Epidermal melanocyte (primary cell): Measurements from ENCODE around the gene TMPRSS7.

ENCODE experiments used
- DNase-seq: peaks from one replicate; pipeline ENCODE4 v3.0.0; 2011; ENCODE audit warnings: low spot score; ENCODE audit not compliant: insufficient read length

TMPRSS7 gene, protein sequence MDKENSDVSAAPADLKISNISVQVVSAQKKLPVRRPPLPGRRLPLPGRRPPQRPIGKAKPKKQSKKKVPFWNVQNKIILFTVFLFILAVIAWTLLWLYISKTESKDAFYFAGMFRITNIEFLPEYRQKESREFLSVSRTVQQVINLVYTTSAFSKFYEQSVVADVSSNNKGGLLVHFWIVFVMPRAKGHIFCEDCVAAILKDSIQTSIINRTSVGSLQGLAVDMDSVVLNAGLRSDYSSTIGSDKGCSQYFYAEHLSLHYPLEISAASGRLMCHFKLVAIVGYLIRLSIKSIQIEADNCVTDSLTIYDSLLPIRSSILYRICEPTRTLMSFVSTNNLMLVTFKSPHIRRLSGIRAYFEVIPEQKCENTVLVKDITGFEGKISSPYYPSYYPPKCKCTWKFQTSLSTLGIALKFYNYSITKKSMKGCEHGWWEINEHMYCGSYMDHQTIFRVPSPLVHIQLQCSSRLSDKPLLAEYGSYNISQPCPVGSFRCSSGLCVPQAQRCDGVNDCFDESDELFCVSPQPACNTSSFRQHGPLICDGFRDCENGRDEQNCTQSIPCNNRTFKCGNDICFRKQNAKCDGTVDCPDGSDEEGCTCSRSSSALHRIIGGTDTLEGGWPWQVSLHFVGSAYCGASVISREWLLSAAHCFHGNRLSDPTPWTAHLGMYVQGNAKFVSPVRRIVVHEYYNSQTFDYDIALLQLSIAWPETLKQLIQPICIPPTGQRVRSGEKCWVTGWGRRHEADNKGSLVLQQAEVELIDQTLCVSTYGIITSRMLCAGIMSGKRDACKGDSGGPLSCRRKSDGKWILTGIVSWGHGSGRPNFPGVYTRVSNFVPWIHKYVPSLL

DNA sequence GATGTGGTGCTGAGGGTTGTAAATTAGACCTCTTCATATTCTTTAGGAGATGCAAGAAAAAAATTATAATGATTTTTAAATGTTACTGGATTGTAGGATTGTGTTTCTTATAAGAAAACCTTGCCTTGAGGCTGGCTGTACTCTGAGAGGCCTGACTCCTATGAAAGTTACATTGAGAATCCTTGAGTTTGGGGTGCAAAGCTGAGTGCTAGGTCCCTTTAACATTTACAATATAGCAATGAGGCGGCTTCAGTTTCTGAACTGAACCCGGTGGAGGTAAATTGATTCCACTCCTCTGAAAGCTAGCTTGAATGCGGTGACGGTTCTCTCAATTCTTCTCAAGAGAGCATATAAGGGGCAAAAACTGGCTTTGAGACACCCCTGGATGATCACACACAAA, at the start of gene TMPRSS7:
TMPRSS7 (plus strand) TSS at position 301 of the 400 bp plus-strand sequence. CDS start 110 bp downstream, outside the sequence.
- DNase-seq: no peak

DNA sequence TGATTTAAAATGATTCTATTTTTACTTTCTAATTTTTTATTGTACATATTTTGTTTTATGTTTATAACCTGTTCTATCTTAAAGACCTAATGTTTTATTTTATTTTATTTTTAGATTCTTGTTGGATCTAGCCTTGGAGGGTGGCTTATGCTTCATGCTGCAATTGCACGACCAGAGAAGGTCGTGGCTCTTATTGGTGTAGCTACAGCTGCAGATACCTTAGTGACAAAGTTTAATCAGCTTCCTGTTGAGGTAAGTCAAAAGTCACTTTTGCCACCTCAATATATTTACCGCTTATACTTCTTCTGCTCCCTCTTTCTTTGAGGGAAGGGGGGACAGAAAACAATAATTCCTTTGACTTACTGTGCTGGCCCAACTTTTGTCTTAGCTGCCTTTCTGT, 47.7 kb upstream of the TMPRSS7 start:
- DNase-seq: no peak

DNA sequence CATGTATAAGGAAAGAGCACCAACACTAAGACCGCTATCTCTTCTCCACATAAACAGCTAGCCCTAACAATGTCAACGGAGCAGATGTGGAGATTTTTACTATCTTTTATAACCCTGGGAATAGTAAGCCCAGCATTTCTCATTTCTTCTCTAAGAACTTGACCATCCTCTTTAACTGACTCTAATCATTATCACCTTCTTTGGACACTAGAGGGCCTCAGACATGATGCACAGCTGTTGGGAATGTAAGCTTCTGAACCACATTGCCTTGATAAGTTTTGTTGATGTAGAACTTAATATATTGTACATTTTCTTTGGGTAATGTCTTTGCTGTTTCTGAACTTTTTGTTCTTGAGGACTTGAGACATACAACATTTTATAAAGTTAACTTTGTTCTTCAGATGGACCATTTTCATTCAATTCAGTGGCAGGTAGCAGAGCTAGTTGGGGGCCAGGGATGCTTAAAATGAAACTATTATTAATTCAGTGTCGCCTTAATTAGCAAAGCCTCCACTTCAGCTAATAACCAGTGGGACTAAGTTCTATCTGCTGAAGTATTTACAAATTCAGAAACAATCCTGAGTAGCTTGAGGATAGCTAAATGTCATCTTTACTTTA, 45.4 kb upstream of the TMPRSS7 start:
- DNase-seq: no peak

DNA sequence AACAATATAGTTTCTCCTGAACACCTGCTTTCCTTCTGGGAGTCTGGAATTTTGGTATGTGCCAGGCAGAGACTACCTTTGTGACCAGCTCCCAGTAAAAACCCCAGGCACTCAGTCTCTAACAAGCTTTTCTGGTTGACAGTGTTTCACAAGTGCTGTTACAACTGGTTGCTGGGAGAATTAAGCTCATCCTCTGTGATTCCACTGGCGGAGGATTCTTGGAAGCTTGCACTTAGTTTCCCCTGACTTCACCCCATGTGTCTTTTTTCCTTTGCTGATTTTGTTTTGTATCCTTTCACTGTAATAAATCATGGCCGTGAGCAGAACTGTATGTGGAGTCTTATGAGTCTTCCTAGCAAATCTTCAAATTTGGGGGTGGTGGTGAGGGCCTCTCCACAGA, 41.5 kb upstream of the TMPRSS7 start:
- DNase-seq: no peak

DNA sequence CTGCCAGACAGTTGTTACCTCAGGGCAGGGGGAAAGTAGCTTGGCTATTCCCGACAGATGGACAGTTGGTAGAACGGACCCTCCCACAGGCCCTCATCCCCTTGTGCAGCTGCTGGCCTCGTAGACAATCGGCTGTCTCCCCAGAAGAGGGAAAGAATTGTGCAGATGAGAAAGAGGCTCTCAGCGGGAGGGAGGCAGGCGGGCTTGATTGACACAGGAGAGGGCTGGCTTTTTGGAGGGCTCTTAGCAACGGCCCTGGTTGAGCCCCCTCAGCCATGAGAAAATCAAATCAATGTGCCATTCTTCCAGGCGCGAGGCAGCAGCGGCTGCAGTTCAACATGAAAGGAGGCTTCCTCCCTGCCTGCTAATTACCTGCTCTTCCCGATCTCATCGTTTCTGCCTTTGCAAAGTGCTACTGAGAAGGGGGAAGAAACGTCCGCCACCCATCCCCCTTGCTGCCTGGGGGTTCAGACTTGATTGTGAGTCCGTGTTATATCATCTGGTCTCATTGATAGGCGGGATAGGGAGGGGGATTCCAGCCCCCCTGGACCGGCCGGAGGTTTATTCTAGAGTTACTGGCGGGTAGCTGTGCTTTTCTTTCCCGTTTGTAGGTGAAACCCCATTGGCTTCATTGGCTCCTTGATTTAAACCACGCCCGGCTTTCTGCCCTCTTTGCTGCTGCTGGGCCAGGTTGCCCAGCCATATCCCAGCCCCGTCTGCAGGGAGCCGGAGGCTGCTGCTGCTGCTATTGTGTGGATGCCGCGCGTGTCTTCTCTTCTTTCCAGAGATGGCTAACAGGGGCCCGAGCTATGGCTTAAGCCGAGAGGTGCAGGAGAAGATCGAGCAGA, 35.7 kb upstream of the TMPRSS7 start, which contains the start of gene TAGLN3:
TAGLN3 (plus strand) TSS at position 287 of the 848 bp plus-strand sequence; CDS start at position 788, 501 bp downstream.
- no peak for DNase-seq

DNA sequence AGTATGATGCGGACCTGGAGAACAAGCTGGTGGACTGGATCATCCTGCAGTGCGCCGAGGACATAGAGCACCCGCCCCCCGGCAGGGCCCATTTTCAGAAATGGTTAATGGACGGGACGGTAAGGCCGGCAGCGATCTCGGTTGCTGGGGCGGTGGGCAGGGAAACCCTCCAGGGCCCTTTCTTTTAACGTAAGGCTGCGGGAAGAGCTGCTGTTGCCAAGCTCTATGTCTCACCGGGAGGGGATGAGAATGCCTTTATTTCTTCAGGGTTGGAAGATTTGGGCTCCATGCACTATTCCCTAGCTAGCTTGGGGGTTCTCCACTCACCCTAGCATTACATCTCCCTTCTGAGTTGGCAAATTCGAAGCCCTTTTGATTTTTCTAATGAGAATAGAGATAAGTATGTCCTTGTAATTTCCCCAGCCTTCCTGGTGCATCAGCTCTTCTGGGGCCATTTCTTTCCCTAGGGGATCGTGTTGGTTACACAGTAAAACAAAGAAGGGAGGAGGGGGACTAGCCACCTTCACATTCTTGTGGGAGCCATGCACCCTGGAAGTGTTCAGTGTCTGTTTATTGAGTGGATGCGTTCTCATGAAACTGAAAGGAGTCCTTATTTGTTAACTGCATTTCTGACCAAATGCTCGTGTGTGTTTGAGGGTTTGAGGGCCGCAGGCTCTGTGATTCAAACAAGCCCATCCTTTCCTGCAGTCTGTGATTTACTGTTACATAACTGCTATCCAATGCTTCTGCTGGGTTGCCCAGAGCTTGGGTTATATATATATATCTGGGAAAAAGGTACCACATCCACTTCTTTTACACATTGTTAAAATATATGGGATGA, 34.8 kb upstream of the TMPRSS7 start:
- DNase-seq: no peak

DNA sequence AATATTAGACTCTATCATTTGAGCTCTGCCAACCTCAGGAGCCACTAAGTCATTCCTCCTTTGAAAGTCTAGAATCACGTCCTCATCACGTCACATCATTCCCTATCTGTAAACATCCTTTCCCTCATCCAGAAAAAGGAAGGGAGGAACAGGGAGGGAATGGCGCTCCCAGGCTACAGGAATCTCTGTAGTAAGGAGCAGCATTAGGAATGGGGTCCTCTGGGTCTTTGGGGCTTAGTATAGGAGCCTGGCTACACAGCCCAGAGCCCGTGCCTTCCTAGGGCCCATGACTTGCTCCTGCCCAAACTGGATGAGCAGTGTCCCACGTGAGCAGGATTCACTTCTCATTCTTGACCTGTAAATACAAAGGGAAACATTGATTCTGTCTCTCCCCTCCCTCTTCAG, 34.2 kb upstream of the TMPRSS7 start:
- DNase-seq: no peak

DNA sequence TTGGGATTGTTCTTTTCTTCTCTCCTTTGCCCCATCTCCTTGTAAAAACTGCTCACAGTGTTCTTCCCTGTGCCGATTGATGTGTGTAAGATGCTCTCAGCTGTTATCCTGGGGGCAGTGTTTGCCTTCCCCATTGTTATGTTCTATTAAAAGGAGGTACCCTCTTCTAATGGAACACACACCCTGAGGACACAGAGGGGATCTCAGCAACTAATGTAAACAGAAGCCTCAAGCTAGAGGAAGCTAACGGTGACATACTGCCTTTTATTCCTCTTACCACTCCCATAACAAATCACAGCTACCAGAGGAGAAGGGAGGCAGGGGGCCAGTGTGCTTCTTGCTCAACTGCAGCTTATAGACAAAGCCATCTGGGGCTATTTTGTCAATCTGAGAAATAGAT, 33.6 kb upstream of the TMPRSS7 start:
- no peak for DNase-seq

DNA sequence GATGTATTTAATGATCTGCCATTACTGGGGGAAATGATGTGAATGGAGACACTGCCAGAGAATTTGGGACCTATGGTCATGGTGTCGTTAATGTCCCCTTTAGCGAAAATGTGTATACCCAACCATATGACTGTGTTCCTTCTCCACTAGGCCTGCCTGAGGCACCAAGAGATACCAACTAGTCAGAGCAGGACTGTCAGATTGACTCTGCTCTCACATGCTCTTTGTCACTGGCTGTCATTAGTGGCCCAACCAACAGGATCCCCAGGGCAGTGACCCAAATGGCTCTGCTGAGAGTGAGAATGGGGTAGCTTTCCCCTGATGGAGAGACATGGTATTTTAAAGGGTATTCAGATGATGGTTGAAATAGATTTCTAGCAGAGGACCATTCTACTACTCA, 33.0 kb upstream of the TMPRSS7 start:
- DNase-seq: no peak

DNA sequence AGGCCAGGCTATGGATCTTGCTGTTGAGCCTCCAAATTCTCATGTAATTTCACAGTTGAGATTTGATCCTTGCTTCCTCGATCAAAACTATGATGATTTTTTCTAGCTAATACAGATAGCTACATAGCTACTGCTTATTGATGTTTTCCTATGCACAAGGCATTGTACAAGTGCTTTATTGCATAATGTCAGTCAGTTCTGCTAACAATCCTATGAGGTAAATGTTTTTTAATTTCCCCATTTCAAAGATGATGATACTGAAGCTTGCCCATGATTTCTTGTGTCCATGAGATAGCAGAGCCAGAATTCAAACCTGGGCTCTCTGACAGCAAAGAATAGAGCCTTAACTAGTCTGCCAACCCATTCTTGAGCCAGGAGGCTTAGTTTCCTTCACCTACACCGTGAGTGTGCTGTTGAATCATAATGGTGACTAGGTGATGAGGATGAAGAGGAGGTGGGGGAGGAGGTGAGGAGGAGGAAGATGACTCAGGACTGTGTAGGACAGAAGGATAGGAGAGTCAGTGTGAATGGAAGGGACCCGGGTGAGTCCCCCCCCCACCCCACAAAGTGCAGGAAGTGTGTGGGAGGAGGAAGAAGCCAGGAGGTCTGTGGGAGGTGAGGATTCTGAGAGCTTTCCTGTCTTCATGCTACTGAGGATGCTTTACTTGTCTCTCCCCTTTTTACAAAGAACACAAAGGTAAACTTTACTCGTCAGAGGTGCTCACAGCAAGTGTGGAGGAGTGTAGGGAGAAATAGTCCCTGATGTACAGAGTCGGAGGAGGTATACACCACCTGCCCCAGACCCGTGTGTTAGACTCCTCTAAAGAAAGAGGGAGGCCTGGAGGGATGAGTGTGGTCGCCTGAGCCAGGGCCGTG, 32.2 kb upstream of the TMPRSS7 start:
- DNase-seq: no peak

DNA sequence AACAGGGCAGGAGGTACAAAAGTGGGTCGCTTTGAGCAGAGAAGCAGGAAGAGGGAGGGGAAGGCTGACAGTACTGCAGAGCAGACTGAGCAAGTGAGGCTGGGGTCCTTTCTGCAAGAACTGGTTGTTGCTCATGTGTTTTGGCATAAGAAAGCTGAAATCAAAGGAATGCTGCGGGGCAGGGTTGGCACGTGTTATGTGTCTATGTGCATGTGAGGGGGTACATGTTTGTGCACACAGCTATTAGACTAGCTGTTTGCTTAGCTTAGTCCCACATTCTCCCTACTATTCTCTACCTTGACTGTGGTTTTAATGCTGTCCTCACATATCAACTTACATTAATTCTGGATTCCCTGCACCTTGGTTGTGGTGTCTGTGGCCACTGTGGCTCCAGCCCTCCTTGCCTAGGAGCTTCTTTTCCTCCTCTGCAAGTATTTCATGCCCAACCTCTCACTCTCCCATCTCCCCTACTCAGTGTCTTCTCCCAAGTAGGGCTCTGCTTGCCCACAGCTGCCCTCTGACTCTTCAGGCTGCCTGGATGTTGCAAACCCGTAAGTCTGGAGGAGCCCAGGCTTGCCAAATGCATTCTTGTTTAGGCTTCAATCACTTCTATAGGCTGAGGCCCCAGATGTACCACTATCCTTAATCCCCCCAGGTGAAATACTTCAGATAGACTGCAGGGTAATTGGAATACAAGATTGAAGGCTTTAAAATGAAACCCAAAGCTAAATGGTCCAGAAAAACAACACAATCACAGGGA, 31.0 kb upstream of the TMPRSS7 start:
- no peak for DNase-seq

DNA sequence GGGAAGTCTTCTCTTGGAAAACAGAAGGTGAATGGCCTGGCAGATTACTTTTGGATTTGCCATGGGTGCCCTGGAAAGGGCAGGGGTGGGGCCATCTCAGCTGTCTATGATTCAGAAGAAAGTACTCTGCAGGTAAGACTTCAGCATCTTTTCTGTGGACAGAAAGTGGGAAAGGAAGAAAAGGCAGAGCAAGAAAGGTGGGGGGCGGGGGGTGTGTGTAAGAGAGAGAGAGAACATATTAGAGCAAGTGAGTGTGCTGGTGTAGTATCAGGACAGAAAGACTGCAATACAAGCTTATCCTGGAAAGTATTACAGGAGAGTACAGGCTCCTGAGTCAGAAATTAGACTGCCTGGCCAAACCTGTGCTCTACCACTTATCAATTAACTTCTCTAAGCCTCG, 30.3 kb upstream of the TMPRSS7 start:
- no peak for DNase-seq

DNA sequence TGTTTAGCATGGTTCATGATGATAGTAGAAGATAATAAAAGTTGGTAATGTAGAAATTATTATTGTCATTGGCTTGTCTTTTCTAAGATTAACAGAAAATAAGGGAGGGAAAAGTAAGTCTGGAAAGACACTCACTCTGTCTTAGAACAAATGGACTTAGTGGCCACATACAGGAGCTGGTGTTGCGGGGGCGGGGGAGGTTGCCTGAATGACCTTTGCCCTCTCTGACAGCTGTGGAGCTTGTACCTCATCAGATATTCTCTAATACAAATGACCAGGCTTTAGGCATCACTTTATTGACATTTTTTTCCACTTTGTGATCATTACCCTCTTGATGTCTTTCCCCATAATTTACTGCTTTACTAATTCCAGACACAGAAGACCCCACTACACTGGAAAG, 29.9 kb upstream of the TMPRSS7 start:
- DNase-seq: no peak

DNA sequence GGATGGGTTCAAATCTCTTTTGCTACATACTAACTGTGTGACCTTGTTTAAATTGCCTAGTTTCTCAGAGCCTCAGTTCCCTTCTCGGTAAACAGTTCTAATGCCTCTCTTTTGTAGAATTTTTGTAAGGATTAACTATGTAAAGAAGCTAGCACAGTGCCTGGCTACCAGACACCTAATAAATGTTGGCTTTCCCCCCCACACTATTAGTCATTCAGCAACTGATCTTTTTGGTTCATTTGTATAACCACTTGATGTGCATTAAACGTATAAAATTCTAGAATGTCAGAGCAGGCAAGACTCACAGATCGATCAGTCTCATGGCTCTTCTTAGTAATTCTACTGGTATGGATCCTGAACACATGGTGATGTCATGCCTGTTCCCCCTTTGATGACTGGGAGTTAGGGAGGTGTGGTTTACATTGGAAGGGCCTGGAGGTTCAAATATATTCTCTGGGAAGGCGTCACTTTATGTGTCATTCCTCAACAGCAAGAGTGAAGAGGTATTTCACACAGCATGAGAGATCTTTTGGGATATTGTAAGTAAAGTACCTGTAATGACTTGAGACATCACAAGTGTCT, 29.4 kb upstream of the TMPRSS7 start:
- no peak for DNase-seq

DNA sequence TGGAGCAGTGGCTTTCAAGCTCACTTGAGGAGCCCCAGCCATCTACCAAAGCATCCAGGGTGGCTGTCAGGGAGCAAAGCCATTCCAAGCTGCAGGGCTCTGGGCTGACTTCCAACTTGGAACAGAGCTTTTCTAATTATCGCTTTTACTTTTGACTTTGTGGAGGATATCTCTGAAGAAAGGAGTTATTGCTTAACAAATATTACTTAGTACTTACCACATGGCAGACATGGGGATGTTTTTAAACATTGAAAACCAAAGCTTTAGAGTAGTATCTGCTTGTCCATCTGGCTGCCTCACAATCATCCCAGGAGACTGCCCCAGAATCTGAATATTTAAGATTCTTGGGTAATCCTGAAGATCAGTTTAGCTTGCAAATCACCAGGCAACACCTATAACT, 26.9 kb upstream of the TMPRSS7 start:
- DNase-seq: no peak

DNA sequence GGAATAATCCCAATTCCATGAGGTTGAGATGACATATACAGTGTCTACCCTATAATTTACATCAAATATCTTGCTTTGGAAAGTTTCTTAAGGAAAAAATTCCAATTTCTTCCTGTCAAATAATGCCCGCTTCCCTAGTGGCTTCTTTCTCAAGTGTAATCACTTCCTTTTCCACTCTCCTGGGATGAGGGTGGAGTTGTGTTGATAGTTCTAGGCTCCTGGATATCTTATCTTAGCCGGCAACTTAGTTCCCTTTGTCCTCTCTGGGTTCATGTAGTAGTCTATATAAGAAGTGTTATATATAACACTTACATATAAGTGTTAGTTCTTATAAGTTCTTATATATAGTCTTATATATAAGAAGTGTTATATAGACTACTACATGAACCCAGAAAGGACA, 24.9 kb upstream of the TMPRSS7 start:
- DNase-seq: no peak

DNA sequence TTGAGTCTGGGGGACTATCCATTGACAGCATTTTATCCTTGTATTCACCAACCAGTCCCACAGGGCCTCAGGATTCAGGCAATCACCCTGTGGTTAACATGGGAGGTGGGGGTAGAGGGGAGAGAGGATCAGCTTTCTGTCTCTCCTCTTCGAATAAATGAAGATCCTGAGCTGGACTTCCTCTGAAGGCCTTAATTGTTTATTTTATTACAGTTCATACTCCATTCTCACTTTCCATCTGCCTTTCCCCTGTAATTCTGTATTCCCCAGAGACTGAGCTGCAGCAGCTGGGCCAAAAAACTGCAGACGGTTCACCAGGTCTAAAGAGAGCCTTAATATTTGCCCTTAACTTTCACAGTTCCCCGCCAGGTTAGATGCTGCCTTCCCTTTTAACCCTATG, 23.9 kb upstream of the TMPRSS7 start:
- no peak for DNase-seq

DNA sequence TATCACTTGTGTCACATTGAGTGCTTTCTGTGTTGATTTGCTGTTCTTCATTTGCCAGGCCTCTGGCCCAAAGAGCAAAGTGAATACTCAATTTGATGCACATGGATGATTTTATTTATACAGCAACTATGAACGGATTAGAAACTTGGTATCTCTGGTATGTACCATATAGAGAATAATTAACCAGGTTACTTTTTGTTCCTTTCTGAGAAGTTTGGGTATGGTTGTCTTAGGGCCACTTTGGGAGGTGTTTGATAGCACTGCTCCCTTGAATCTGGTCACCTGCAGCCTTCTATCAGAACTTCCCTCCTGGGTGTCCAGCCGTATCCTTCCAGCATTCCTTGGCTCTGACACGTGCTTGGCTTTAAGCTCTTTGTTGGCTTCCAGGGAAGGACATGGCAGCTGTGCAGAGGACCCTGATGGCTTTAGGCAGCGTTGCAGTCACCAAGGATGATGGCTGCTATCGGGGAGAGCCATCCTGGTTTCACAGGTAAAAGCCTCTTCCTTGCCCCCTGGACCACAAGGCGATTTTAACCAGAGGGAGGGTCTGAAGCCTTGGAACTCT, 23.1 kb upstream of the TMPRSS7 start:
- DNase-seq: no peak
